Fibroblast of skin of right biceps (primary cell): ENCODE results near the gene EDIL3.
"Not testable (repeated sequence)": the region's sequence is repeated elsewhere in the genome, so short reads cannot be mapped to it uniquely, and the experiment has no call there.

ENCODE experiments used
- DNase-seq: peaks from one replicate; pipeline ENCODE4 v3.0.0-alpha.2; 2013

EDIL3 gene

DNA sequence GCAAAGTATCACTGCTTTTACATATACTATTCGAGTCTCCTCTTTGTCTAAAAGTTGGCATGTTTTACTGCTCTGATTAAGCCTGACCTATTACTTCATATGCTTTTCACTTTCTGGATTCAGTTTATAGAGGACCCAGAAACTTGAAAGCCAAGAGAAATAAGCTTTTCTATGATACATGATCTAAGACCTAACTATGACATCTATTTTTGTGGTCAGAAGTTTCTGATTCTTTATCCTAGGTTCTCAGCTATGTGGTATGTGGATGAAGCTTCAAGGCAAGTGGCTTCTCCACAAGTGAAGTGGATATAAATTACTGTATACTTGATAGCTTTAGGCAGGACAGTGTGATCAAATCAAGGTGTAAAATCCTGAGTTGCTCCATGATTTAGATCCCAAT lies 6.3 kb downstream of the EDIL3 start:
- peak; percentile 93 for DNase-seq

DNA sequence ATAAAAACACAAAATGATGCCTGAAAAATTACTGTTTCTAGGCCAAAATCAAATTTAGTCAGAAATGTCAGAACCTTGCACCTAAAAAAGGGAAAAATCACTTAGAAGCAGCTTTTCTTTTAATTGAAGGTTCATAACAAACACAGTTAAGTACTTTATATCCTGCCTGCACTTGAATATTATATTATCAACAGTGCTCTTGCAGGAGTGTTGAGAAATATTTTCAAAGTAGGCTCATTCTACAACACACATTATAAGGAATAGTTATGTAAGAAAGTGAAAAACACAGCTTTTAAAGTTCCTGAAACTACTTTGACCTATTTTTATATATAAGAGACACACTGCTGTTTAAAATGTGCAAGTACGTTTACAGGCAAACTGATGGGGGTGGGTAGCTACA lies 8.3 kb downstream of the EDIL3 start:
- no peak for DNase-seq

DNA sequence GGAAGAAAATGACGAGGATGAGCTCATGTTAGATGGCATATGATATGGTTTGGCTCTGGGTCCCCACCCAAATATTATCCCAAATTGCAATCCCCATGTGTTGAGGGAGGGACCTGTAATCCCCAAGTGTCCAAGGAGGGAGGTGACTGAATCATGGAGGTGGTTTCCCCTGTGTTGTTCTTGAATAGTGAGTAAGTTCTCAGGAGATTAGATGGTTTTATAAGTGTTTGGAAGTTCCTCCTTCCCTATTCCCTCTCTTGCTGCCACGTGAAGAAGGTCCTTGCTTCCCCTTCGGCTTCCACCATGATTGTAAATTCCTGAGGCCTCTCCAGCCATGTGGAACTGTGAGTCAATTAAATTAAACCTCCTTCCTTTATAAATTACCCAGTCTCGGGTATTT lies 10.1 kb downstream of the EDIL3 start:
- DNase-seq = peak; percentile 15

DNA sequence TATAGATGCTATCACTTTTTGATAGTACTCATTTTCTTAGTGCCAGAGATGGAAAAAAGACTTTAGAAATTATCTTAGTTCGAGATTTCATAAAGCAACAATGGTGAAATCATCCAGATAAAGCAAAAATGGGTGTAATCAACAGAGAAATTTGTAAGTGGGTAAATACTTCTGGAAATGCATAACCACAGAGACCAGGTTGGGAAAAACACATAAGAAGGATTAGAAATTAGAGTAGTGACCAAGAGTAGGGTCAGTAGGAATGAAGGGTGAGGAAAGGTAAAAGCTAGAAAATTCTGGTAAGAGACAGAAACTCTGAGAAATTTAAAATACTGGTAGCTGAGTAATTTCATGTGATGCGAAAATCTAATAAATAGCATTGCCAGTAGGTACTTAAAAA lies 11.2 kb downstream of the EDIL3 start:
- no peak for DNase-seq

DNA sequence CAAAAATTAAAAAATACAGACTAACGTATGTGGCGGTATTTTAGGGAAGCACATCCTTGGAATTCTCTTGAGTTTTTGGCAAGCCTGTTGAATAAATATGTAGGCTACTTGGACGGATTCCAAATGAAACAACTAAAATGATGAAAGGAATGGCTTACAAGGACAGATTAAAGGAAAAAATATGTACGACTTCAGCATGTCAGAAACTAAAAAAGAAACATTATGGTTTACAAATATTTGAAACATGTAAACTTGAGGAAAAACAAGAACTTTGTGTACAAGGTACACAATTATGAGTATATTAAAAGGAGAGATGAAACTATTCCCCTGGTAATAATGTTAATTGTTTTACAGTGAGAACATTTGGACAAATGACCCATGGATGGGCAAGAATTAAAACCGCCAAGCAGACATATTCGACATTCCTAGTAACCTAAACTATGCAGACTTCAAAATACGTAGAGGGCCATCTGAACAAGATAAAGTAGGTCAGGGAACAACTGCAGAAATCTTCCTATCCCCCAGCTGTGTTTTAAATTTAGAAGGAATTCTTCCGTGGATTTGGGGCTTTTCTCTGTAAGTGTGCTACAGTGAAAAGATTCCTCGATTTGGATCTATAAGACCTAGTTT lies 12.5 kb downstream of the EDIL3 start:
- peak; percentile 92 for DNase-seq

DNA sequence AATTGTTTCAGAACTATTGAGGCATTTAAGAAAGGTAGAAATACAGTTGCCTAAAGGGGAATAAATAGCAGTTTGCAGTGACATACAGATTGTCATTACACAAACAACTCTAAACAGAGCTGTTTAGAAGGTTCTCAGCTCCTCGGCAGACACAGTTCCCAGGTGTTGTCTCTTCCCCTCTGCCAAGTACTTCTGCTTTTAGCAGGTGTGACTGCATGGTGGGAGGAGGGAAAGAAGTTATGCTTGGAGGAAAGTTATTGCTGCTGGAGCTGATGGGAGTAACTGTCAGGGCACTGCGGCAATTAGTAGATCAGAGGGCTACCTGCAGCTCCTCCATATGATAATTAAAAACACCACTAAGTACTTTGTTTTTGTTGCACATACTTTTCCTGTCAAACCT lies 14.5 kb downstream of the EDIL3 start:
- no peak for DNase-seq

DNA sequence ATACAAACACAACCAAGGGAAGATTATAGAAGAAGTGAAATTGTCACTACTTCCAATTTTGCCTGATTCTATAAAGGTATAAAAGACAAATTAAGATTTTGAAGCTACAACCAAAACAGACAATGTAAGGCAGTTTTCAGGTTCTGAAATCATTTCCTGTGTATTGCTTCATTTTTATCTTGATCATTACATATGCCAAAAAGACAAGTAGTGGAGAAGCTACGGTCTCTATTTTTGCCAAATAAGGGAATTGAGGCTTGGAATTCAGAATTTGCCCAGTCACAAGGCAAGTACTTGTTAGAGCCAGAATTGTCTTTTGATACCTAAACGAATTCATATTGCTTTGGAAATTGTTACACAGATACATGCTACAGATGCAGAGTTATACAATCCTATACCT lies 20.6 kb downstream of the EDIL3 start:
- DNase-seq = peak; percentile 46

DNA sequence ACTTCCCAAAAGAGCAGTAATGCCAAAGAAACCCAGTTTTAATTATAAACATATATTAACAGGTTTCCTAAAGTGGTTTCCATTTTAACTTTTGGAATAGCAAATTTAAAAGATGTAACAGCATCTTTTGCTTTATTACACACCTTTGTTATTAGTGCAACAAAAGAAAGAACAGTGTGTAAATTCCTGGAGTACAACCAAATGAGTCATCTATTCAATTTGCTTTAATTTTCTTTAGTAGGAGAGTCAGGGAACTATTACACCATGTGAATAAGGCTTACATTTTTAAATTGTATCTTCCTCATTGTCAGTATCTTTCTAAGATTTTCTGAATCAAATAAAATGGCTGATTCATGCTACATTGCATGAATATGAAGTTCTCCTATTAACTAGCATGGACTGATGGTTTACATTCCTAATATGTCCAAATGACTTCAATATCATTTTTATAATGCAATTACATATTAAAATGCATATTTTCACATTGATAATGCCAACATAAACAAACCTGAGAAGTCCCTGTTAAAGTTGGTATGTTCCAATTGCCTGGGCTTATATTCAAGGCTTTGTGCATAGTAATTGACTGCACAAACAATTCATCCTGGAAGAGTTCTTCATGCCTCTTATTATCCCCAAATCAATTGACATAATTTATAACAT lies 22.5 kb downstream of the EDIL3 start:
- DNase-seq = peak; percentile 19

DNA sequence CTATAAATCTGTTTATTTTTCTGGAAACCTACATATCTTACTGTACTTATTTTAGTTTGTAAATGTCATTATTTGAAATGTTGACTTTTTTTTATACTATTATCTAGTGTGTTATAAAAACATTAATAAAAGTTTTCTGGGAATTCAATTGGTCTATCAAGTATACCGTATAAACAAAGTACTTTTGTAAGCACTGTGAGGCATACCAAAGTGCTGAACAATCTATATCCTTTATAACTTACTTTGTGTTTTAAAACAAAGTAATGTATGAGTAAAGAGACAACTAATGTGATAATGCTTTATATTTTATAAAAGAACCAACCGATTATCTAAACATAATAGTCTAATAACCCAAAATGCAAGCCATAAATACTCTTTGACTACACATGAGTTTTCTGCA lies 23.1 kb downstream of the EDIL3 start:
- DNase-seq = no peak

DNA sequence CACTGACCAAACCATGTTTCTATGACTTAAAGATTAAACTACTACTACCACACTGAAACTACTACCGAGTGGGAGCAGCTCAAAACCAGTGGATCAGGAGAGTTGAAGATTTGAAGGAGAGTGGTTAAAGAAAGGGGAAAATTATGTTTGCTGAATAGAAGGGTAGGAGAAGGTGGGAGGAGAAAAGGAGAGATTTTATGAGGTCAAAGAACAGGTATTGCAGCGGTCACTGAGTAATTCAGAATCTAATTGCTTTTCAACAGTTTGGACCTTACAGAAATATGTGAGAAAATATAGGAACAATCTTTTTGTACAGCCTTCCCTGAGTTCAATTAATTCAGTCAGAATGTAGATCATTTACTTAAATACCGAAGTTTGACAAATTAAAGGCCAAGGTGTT lies 24.6 kb downstream of the EDIL3 start:
- DNase-seq = no peak

DNA sequence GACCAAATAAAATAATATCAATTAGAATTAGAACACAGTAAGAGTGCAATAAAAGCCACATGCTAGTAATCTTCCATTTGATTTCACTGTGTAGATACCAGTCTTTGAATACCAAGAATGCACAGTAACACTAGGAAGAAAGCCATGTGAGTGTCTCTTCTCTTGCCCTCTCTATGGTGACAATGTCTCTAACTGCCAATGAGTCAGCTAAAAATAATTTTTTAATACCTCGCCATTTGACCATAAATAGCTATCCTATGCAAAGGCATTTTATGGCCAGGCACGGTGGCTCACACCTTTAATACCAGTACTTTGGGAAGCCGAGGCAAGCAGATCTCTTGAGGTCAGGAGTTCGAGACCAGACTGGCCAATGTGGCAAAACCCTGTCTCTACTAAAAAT lies 30.6 kb downstream of the EDIL3 start:
- DNase-seq = peak; percentile 31

DNA sequence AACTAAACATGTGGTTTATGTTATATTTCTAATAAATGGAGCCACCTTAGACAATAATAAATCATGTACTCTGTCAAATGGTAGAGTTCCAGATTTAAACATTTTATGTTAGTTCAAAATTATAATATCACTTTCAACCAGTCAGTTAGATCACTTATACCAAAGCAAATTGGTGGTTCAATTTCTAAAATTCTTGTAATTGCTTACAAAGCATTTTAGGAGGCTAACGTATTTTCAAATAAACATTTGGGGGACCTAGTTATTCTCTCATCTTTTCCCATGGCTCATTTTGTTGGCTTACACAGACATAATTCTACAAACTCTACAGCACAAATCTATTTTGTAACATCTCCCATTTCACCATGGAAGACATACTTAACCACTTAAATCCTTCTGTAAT lies 39.9 kb downstream of the EDIL3 start:
- no peak for DNase-seq

DNA sequence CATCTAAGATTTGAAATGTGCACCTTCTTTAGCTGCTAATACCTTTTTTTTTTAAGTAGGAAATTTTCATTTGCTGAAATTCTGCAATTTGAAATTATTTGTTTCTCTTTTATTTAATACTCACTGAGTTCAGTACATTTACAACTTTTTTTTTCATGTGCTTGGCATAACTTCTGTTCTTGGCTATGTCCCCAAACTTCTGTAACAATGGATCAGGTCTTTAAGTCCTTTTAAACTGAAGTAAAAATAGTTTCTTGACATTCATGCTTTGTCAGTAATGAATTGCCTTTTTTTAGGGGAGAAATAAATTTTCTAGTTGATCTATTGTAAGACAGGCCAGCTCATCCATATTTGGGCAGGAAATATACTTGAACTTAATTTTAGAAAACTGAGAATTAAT lies 41.5 kb downstream of the EDIL3 start:
- no peak for DNase-seq

DNA sequence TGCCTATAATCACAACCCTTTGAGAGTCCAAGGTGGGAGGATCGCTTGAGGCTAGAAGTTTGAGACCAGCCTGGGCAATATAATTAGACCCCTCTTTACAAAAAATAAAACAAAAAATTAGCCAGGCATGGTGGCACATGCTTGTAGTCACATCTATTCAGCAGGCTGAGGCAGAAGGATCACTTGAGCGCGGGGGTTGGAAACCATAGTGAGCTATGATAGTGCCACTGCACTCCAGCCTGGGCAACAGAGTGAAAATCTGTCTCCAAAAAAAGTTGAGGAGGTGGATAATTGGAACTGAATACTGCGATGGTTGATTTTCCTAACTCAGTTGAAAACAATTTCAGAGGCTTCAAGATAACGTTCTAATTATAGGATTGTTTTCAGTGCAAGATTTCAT lies 52.6 kb downstream of the EDIL3 start:
- DNase-seq = no peak

DNA sequence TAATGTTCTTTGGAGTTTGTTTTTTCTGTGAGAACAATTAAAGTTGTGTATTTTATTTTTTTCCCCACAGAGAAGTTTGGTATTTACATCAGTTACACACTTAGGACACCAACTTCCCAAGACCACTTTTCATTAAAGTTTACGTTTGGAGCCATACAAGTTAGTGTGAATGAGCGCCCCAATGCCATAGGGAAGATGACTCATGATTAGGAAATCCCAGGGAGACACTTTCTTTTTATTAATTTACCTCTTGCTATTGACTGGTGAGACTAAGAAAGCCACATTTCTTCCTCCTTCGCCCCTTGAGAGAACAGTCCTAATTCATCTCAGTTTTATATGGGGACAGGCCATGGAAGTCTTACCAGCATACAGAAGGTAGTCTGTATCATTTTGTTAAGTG lies 57.1 kb downstream of the EDIL3 start:
- DNase-seq = no peak

DNA sequence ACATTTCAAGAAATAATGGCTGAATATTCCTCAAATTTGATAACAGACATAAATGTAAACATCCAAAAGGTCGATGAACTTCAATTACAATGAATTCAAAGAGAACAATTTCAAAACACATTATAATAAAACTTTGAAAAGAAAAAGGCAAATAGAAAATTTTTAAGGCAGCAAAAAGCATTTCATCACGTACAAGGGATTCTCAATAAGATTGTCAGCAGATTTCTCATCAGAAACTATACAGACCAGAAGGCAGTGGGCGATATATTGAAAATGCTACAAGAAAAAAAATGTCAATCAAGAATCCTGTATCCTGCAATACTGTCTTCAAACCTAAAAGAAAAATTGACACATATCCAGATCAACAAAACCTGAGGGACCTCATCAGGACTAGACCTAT lies 62.0 kb downstream of the EDIL3 start:
- DNase-seq = no peak

DNA sequence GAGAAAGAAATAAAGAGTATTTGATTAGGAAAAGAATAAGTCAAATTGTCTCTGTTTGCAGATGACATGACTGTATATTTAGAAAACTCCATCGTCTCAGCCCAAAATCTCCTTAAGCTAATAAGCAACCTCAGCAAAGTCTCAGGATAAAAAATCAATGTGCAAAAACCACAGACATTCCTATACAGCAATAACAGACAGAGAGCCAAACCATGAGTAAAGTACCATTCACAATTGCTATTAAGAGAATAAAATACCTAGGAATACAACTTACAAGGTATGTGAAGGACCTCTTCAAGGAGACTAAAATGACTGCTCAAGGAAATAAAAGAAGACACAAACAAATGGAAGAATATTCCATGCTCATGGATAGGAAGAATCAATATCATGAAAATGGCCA lies 66.9 kb downstream of the EDIL3 start:
- DNase-seq = peak; percentile 8

DNA sequence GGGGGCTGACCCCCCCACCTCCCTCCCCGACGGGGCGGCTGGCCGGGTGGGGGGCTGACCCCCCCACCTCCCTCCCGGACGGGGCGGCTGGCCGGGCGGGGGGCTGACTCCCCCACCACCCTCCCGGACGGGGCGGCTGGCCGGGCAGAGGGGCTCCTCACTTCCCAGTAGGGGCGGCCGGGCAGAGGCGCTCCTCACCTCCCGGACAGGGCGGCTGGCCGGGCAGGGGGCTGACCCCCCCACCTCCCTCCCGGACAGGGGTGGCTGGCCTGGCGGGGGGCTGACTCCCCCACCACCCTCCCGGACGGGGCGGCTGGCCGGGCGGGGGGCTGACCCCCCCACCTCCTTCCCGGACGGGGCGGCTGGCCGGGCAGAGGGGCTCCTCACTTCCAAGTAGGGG lies 72.4 kb downstream of the EDIL3 start:
- DNase-seq = not testable (repeated sequence)

DNA sequence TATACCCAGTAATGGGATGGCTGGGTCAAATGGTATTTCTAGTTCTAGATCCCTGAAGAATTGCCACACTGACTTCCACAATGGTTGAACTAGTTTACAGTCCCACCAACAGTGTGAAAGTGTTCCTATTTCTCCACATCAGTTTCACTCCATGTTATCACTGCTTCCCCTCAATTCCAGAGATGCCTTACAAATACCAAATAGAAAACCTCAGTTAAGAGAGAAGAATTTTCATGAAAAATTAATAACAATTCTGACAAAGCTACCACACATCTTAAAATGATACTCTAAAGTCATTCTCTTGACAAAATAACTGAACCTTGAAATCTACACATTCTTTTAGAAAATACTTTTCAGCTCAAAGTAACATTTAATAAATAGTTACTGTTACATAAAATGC lies 74.8 kb downstream of the EDIL3 start:
- not testable (repeated sequence) for DNase-seq

DNA sequence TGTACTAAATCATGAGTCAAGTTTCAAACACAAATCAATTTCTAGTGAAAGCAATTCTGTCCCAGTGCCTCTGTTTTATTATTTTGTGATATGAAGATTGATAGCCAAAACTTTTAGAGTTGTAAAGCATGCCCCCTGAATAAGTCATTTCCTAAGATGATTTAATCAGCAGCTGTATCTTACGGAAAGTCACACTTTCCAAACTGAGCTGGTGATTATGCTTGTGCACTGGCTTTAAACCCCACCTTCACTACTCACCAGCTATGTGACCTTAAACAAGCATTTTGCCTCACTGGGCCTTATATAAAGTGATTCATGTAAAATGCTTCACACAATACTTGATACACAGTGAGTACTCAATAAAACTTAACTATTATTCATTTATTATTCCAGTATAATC lies 78.1 kb downstream of the EDIL3 start:
- peak; percentile 41 for DNase-seq

DNA sequence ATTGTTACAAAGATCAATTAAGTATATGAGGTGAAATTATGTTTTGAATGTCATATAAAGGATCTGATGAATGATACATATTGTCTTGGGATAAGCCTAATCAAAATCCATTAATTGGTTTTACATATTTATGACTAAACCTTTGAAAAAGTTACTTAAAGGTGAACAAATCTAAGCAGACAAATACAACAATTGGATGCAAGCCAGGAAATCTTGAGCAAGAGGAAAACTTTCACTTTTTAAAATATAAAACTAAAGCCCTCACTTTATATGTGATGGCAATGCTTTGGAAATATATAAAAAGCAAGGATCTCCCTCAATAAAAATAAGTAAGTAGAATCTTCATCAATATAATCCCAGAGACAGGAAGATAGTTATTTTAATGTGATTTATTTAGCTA lies 80.1 kb downstream of the EDIL3 start:
- DNase-seq = no peak

DNA sequence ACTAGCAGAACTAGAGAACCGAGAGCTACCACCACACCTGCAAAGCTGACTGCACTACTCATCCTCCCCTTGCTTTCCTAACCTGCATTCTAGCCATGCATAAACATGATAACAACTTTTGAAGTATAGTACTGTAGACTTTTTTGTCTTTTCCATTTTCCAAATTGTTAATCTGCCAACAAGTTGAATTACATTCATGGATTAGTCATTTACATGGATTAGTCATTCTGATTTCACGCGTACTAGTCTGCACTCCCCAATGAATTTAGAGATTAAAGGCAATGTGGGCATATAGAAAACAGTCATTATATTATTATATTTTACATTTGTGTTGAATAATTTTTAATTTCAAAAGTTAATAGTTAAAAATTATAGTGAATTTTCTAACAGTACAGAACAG lies 81.4 kb downstream of the EDIL3 start:
- peak; percentile 63 for DNase-seq

DNA sequence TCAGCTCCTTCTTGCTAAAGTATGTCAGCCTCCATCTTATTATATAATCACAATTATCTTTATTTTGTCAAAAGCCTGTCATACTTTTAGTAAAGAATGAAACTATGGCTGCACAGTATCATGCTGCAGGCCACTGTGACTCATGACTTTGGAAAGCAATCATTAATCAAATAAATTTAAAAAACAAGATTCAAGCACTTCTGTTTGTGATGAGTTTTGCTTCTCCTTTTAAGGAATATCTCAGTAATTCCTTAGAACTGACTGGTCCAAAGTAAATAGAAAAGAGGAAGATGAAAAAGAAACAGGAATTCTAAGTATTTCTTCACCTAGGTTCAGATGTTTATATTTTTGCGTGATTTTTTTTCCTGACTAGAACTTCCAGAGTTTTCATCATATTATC lies 83.1 kb downstream of the EDIL3 start:
- DNase-seq = peak; percentile 82

DNA sequence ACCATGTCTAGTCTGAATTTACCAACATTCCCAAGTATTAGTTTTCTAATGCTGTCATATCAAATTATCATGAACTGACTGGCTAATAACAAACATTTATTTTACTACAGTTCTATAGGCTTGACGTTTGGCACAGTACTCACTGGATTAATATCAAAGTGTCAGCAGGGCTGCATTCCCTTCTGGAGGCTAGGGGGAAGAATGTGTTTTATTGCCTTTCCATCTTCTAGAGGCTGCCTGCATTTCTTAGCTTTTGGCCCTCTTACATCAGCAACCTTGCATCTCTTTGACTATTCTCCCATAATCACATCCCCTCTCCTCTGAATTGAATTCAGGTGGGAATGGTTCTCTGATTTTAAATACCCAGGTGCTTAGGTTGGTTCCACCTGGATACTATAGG lies 84.7 kb downstream of the EDIL3 start:
- peak; percentile 40 for DNase-seq

DNA sequence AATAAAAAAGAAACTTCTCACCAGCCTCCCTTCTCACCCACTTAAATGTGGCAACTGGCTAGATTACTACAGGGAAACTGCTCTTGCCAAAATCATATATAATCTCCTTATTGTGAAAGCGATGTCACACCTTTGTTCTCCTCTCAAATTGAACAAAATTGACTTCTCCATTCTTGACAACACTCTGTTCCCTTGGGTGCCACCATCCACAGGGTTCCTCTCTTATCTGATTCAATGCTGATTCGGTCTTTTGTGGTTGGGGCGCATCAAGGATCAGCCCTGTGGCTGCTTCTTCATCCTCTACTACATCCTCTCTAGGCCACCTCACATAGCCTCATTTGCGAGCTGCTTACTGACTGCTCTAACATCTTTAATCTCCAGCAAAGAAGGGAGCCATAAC lies 86.1 kb downstream of the EDIL3 start:
- no peak for DNase-seq
